ENCODE measurements around the gene JAK1. TPM values are rescaled to one million over a fixed set of nuclear protein-coding genes. Genes with fewer than 3 reads are reported as not detected.

Gene JAK1
- total RNA-seq, 1 donor from 2014 or later: 80.7 TPM

DNA sequence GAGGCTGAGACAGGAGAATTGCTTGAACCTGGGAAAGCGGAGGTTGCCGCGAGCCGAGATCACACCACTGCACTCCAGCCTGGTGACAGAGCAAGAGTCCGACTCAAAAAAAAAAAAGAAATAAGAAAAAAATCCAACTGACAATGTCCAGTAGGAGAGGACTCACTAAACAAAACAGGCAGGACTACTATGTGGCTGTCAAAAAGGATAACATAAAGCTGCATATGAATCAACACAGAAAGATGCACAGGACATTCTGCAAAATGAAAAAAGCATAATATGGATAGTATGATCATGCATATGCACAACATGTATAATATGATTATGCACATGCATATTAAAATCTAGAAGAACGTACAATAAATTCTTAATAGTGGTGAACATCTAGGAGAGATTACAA is 80.7 kb downstream of the JAK1 start:
- Histone ChIP-seq H3K36me3 (ENCODE audit: insufficient read depth, low read length) (peaks cover 4% of the 10 kb centered on the region), H3K27me3 (ENCODE audit: insufficient read depth, low read length) (no peaks in the 10 kb centered on the region), H3K4me3 (ENCODE audit: insufficient read depth, low read depth, low read length) (no peak overlapping the region), H3K27ac (ENCODE audit: low read depth, low read length) (no peak overlapping the region), H4K20me1 (ENCODE audit: insufficient read depth, low read length) (peaks cover 29% of the 10 kb centered on the region), H2AFZ (ENCODE audit: low read depth, low read length) (no peak overlapping the region), H3K4me2 (ENCODE audit: low read length) (no peak overlapping the region), H3K79me2 (ENCODE audit: insufficient read depth, low read length) (peaks cover 46% of the 10 kb centered on the region), H3K9me3 (ENCODE audit: insufficient read depth, low read depth, low read length) (no peaks in the 10 kb centered on the region), H3K4me1 (ENCODE audit: insufficient read depth, low read length) (peaks cover 12% of the 10 kb centered on the region), H3K9ac (ENCODE audit: low read length) (no peak overlapping the region)
- H3K36me3 Mint-ChIP-seq (ENCODE audit: low read depth, unreplicated experiment): peaks cover 1% of the 10 kb centered on the region
- H3K9me3 Mint-ChIP-seq (ENCODE audit: unreplicated experiment): no peaks in the 10 kb centered on the region
- no peak overlapping the region for H3K27ac Mint-ChIP-seq (ENCODE audit: unreplicated experiment)
- TF ChIP-seq CTCF (IDR thresholded peaks at IDR 0.05; ENCODE audit: insufficient read depth, low read depth, low read length) (no peak), EZH2 (IDR thresholded peaks at IDR 0.05; ENCODE audit: insufficient read depth, low read length) (no peak)
- DNase-seq (ENCODE audit: low read depth) (no peak), FAIRE-seq (no peak)
- peaks cover 21% of the 10 kb centered on the region for H3K4me1 Mint-ChIP-seq (ENCODE audit: low read depth, unreplicated experiment)
- H3K4me3 Mint-ChIP-seq (ENCODE audit: unreplicated experiment): no peak overlapping the region
- H3K27me3 Mint-ChIP-seq (ENCODE audit: low read depth, unreplicated experiment): no peaks in the 10 kb centered on the region

DNA sequence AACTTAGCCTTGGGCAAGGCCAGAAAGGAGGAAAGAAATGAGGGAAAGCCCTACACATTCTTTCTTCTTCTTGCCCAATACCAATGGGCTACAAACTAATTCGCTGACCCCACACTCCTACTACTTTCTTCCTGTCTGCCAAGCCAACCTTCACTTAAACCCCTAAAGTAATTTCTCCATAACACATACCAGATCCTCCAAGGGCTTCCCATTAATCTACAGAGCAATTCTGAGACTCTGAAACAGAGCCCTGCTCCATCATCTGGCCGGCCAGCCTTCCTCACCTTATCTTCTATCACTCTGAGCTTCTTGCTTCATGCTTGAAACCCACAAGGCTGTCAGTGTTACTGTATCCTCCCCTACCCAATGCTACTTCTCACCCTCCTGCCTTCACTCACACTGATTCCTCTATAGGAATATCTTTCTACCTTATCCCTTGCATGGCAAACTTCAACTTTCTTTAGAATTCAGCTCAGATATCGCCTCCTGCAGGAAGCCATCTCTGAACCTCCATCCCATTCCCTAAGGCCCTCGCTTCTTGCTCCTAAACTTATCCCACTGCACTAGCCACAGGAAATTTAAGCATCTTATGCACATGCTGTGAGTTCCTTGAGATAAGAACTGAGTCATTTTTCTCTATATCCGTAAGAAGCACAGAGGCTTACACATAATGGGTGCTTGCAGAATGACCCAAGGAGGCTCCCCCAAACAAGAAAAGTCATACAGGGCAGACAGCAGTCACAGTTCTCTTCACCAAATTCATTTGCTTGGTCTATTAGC is 81.9 kb downstream of the JAK1 start:
- no peak for FAIRE-seq

More for the DNA sequence above, 81.9 kb downstream of the JAK1 start:
- no peak overlapping the region for H3K4me2 ChIP-seq (ENCODE audit: low read length)
- no peak overlapping the region for H2AFZ ChIP-seq (ENCODE audit: low read depth, low read length)
- peaks cover 4% of the 10 kb centered on the region for H3K36me3 ChIP-seq (ENCODE audit: insufficient read depth, low read length)
- peaks cover 13% of the 10 kb centered on the region for H3K4me1 ChIP-seq (ENCODE audit: insufficient read depth, low read length)
- no peaks in the 10 kb centered on the region for H3K27me3 Mint-ChIP-seq (ENCODE audit: low read depth, unreplicated experiment)
- H3K9me3 ChIP-seq (ENCODE audit: insufficient read depth, low read depth, low read length): no peaks in the 10 kb centered on the region
- no peaks in the 10 kb centered on the region for H3K9me3 Mint-ChIP-seq (ENCODE audit: unreplicated experiment)
- H3K27ac ChIP-seq (ENCODE audit: low read depth, low read length): no peak overlapping the region
- no peak for TF ChIP-seq EZH2 (IDR thresholded peaks at IDR 0.05; ENCODE audit: insufficient read depth, low read length)
- TF ChIP-seq CTCF (IDR thresholded peaks at IDR 0.05; ENCODE audit: insufficient read depth, low read depth, low read length): no peak
- H3K4me3 Mint-ChIP-seq (ENCODE audit: unreplicated experiment): no peak overlapping the region
- peaks cover 34% of the 10 kb centered on the region for H3K79me2 ChIP-seq (ENCODE audit: insufficient read depth, low read length)
- H3K27ac Mint-ChIP-seq (ENCODE audit: unreplicated experiment): no peak overlapping the region
- H3K27me3 ChIP-seq (ENCODE audit: insufficient read depth, low read length): no peaks in the 10 kb centered on the region
- peak; percentile 49 for DNase-seq (ENCODE audit: low read depth)
- H3K9ac ChIP-seq (ENCODE audit: low read length): peak overlapping the region; percentile 9
- peaks cover 18% of the 10 kb centered on the region for H3K4me1 Mint-ChIP-seq (ENCODE audit: low read depth, unreplicated experiment)
- H3K4me3 ChIP-seq (ENCODE audit: insufficient read depth, low read depth, low read length): no peak overlapping the region
- H4K20me1 ChIP-seq (ENCODE audit: insufficient read depth, low read length): peaks cover 22% of the 10 kb centered on the region
- peaks cover 1% of the 10 kb centered on the region for H3K36me3 Mint-ChIP-seq (ENCODE audit: low read depth, unreplicated experiment)
